Activated CD4-positive, alpha-beta T cell treated with anti-CD3 and anti-CD28 coated beads, Interleukin-2, amount 50 U/mL, for 24 hours (primary cell): ENCODE measurements around the gene SCUBE2.
A peak's percentile ranks its signal among the peaks of the same experiment; 100 is the strongest.

Experiments
- DNase-seq, 2 donors: peaks; one replicate each; pipeline ENCODE4 v3.0.0-alpha.2; 2020; ENCODE audit warnings: low read depth in 1 of 2, low spot score in 1 of 2

Gene SCUBE2

GRCh38 chr11:9091044-9091922, at the start of gene SCUBE2:
Gene SCUBE2, minus strand, starts transcription at chr11:9091599. Its CDS starts 71 bp downstream, at chr11:9091528.
- no peak for DNase-seq

- no peak for DNase-seq
Measured at GRCh38 chr11:9141186-9141585, 49.8 kb upstream of the SCUBE2 start.

- DNase-seq = no peak
Measured at GRCh38 chr11:9139628-9140357, 48.4 kb upstream of the SCUBE2 start.

- DNase-seq = peak in 1 of 2 donors; percentile 8
Measured at GRCh38 chr11:9138612-9139579, 47.5 kb upstream of the SCUBE2 start.

GRCh38 chr11:9138133-9138453, 46.7 kb upstream of the SCUBE2 start:
- DNase-seq = no peak

- DNase-seq = peak; percentile 42 to 54
Measured at GRCh38 chr11:9137293-9138132, 46.1 kb upstream of the SCUBE2 start.

- DNase-seq = no peak
Measured at GRCh38 chr11:9136741-9137140, 45.3 kb upstream of the SCUBE2 start.

GRCh38 chr11:9133956-9134355, 42.6 kb upstream of the SCUBE2 start:
- DNase-seq = no peak

GRCh38 chr11:9132203-9132878, 40.9 kb upstream of the SCUBE2 start:
- DNase-seq = no peak

- no peak for DNase-seq
Measured at GRCh38 chr11:9130297-9130696, 38.9 kb upstream of the SCUBE2 start.

- DNase-seq = no peak
Measured at GRCh38 chr11:9126636-9127035, 35.2 kb upstream of the SCUBE2 start.

GRCh38 chr11:9125185-9125886, 33.9 kb upstream of the SCUBE2 start:
- DNase-seq = no peak

- no peak for DNase-seq
Measured at GRCh38 chr11:9123595-9124304, 32.4 kb upstream of the SCUBE2 start.

GRCh38 chr11:9121469-9121796, 30.0 kb upstream of the SCUBE2 start:
- DNase-seq = no peak

- no peak for DNase-seq
Measured at GRCh38 chr11:9120664-9121468, 29.5 kb upstream of the SCUBE2 start.

- no peak for DNase-seq
Measured at GRCh38 chr11:9118277-9118676, 26.9 kb upstream of the SCUBE2 start.

- no peak for DNase-seq
Measured at GRCh38 chr11:9112075-9112474, 20.7 kb upstream of the SCUBE2 start.
